ENCODE data around the gene PIK3R1.
"Not testable (repeated sequence)": the region's sequence is repeated elsewhere in the genome, so short reads cannot be mapped to it uniquely, and the experiment has no call there.

Gene PIK3R1

GRCh38 chr5:68227532-68228160, 12.1 kb downstream of the PIK3R1 start:
- DNase-seq = no peak

- no peak for DNase-seq
These were observed 13.9 kb downstream of the PIK3R1 start for GRCh38 chr5:68229416-68229815.

DNA sequence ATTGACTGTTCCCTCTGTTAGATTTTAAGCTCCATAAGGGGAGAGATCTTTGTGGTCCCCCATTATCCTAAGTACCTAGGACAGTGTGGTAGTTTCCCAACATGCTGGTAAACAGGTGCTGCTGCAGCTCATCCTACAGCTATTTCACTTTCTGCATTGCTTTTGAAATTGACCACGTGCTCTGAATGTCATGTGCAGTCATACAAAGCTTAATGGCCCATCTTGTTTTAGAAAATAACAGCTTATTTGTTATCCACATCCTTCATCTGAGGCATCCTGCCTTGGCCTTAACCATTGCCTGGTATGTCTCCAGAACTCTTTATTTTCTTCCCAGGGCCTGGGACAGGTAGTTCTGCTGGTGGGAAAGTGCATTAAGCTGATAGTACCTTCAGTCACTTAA, 14.7 kb downstream of the PIK3R1 start:
- DNase-seq = no peak

DNA sequence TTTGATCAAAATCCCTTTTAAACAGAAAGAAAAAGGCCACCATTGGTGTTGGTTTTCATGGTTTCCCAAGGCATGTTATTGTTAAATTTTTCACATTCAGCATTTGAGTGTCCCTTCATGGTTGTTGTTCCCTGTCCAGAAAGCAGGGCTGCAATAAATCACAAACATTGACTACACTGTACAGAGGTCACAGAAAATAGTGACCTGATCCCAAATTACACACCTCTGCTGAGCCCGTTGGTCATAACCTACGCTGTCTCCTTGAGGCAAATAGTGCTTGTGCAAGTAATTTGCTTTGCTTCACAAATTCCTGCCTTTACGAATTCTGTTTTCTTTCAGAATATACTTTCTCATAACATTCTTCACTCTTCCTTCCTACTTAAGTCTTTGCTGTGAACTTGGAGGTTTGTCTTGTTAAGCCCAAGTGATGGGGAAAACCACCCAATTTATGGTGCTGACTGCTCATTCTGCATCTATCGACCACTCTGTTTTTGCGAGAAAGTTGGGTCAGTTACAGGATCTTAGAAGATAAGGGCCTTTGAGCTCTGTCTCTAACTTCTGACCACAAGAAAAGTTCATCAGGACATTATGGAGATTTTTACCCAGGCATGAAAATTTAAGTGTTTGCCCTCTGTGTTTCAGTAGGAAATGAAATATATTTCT, 16.0 kb downstream of the PIK3R1 start:
- no peak for DNase-seq

DNA sequence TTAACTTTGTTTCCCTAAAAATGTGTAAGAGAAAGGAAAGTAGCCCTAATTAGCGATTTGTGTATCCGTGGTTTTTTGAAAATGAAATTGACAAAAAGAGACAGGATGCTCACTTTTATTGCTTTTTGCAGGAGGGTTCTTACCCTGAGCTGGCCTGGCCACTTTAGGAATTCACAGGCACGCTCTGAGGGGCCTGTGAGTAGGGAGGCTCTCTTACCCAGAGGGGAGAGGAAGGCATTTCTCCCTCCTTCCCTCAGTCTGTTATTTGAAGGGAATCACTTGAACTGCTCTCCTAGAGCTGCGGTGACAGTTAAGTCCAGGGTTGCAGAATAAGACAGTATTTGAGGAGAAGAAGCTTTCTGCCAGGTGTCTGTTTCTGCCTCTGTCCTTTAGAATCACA, 16.7 kb downstream of the PIK3R1 start:
- no peak for DNase-seq

- no peak for DNase-seq
These were observed 17.5 kb downstream of the PIK3R1 start for GRCh38 chr5:68233075-68233474.

DNA sequence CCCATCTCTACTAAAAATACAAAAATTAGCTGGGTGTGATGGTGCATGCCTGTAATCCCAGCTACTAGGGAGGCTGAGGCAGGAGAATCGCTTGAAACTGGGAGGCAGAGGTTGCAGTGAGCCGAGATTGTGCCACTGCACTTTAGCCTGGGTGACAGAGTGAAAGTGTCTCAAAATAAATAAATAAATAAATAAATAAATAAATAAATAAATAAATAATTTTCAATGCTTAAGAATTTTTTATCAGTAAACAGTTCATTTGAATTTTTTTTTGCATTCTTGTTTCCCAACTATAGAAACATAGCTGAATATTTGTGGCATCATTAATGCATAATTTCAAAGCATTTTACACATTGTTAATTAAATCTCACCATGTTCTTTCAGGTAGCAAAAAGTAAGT, 19.7 kb downstream of the PIK3R1 start:
- not testable (repeated sequence) for DNase-seq

- DNase-seq = no peak
These were observed 22.2 kb downstream of the PIK3R1 start for GRCh38 chr5:68237715-68238114.

- DNase-seq = peak; percentile 68
These were observed 23.9 kb downstream of the PIK3R1 start for GRCh38 chr5:68239487-68239886.

DNA sequence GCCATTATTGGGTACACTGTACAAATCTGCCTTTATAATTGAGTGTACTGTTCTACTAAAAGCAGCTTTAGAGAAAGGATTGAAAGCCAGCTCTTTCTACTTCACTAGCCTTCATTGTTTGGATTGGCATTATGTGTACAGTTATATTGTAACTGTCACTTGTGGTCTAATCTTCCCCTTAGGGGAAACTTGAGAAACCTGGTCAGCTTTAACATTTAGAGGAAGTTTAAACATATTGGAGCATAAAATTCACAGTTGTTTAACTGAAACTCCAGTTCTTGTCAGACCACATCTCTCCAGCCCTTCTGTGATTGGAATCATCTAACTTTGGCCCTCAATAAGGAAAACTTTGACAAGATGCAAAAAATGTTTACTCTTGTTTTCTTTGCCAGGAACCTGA, 24.6 kb downstream of the PIK3R1 start:
- DNase-seq = peak; percentile 33

GRCh38 chr5:68240771-68241170, 25.2 kb downstream of the PIK3R1 start:
- DNase-seq = no peak

- DNase-seq = no peak
These were observed 27.2 kb downstream of the PIK3R1 start for GRCh38 chr5:68242743-68243142.

DNA sequence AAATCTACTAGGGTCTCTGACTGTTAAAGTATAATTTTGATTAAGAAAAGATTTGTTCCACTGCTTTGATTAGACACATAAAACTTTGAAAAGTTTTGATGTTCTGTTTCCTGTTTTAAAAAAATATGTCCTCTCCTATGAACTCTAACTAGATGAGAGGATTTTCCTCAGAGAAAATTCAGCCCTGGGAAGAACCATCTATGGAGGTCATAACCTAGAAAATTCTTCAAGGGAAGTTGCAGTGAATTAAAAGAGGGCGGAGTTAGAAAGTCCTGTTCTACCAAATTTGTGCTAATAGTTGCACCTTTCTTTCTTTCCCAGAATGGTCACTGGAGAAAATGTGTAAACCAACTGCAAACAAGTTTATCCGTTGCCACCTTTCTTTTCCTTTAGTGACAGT, 27.7 kb downstream of the PIK3R1 start:
- DNase-seq = no peak

DNA sequence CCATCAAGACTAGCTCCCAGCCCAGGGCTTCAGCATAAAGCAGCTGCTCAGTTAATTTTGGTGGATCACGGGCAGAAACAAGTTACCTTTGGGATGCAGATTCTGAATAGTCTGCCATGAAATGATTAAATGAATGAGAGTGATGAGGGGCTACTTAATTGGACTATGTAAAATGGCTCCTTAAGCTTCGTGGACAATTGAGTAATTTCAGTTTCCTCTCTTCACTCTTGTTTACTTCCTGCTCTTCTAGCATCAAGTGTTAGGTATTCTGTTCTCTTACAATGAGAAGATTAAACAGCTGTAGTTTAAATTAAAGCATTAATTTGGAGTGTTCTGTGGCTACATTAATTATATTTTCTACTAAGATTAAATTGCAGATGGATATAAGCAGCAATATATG, 28.1 kb downstream of the PIK3R1 start:
- no peak for DNase-seq

DNA sequence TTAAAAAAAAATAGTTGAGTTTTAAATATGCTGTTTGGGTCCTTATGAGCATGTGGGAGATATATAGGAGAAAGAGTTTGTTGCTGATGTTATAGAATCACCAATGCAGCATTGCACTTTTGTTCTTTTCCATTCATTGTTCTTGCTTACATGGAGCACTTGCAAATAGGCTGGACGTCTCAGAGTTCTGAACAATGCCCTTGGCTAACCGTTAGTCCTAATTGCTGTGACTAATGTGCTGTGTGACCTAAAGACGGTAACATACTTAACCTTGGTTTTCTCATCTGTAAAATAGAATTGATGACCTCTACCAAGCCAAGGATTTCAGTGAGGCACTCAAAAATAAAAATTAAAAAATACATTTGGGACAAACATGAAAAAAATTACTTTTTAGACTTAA, 29.8 kb downstream of the PIK3R1 start:
- no peak for DNase-seq

DNA sequence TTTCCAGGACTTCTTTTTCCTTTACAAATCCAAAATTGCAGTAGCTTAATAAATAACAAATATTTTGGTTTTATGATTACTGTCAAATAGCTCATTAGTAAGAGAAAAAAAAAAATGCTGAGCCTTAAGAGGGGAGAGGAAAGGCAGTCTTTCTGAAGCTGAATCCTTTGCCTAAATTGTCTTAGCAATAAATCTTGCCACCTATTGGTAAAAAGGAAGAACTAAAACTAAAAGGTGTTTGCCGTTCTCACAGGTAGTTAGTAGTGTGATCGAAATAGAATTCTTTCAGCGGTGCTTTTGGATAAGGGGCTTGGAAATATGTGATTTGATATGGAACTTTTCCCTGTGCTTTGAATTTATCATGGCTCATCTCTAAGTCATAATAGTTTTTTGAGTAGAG, 31.2 kb downstream of the PIK3R1 start:
- DNase-seq = no peak

DNA sequence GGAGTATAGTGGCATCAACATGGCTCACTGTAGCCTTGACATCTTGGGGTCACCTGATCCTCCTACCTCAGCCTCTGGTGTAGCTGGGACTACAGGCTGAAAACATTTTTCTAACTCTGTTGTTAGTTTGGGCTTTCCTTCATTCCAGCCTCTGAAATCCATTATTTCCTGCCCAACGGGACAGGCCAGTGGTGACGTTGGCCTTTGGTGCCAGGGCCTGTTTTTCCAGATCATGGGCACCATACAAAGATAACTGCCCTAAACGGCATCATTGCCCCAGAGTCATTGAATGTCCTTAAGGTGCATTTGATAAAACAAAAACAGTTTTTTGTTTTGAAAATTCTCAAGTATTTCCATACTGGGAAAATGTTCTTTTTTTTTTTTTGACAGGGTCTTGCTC, 32.1 kb downstream of the PIK3R1 start:
- no peak for DNase-seq

GRCh38 chr5:68248896-68249295, 33.3 kb downstream of the PIK3R1 start:
- DNase-seq = no peak

- no peak for DNase-seq
These were observed 34.0 kb downstream of the PIK3R1 start for GRCh38 chr5:68249520-68249919.

GRCh38 chr5:68250661-68251298, 35.2 kb downstream of the PIK3R1 start:
- no peak for DNase-seq

GRCh38 chr5:68251386-68251785, 35.8 kb downstream of the PIK3R1 start:
- DNase-seq = no peak

DNA sequence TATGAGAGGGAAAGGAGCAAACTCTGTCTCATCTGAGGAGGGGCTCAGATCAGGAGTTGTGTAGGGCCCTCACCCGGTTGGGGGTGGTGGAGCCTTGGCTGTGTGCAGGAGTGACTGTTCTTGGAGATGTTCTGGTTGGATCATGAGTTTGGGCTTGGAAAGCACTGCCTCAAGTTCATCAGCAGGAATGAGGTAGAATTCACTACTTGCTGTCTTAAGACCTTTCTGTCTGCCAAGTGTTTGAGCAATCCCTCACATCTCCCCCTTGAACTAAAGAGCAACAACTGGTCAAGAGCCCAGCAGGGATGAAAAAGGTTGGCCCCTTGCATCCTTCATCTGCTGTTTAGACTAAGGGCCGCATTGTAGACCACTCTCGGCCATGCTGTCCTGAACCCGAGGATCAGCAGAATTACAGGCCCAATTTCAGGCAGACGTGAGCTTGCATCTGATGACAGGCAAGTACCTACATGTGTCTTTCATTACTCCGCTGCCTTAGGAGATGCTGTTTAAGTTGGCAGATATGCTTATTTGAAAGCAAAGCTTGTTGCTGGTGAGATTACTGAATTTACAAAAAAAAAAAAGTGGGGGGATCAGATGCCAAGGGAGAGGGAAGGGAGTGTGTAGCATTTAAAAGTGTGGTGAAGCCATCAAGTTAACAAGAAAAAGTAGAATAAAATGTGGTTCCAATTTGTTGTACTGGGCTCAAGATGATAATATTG, 36.4 kb downstream of the PIK3R1 start:
- DNase-seq = no peak

GRCh38 chr5:68252673-68253623, 37.4 kb downstream of the PIK3R1 start:
- DNase-seq = peak; percentile 49
